ENCODE results near the gene TRIM36. TPM values are rescaled to one million over a fixed set of nuclear protein-coding genes. Genes with fewer than 3 reads are reported as not detected.

Gene TRIM36
- total and polyA plus RNA-seq, 10 of the 15 experiments (the other 5 are each of a cell fraction or from before 2014, with no cell fraction given), result 0.01 to 0.09 (median 0.07) TPM; not detected in 6

DNA sequence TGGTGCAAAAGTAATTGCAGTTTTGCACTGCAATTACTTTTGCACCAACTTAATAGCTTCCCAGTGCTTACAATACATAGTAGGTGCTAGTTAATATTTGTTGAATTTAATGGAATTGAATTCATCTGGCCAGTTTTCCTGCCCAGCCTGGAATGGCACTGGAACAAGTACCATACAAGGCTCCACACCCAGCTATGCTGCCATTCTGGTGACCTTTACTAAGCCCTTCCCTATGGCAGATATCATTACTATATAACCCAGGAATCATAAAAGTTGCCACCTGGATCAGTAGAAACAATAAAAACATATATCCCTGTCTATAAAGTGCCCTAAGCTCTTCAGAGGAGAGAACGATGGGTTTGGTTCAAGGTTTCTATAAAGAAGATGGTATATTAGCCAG is 22.4 kb upstream of the TRIM36 start:
- FAIRE-seq (no peak), DNase-seq (ENCODE audit: low read depth, low spot score) (no peak), ATAC-seq (no peak)
- Histone ChIP-seq H3K27ac (ENCODE audit: control insufficient read depth, insufficient read depth) (no peak overlapping the region), H3K4me2 (ENCODE audit: control insufficient read depth, insufficient read depth) (no peak overlapping the region), H3K4me3 (no peak overlapping the region), H3K36me3 (ENCODE audit: control insufficient read depth in 2 of 2, insufficient read depth in 2 of 2, low read length in 1 of 2) (no peaks in the 10 kb centered on the region), H3K4me1 (ENCODE audit: control insufficient read depth, insufficient read depth, low read length) (no peaks in the 10 kb centered on the region), H3K9me3 (replicated peaks; ENCODE audit: control insufficient read depth, insufficient read depth, low read length) (no peaks in the 10 kb centered on the region), H4K20me1 (ENCODE audit: control insufficient read depth, insufficient read depth) (no peaks in the 10 kb centered on the region), H3K79me2 (ENCODE audit: control insufficient read depth, insufficient read depth, low read length) (no peaks in the 10 kb centered on the region), H3K27me3 (replicated peaks in 1 of 2; ENCODE audit: control insufficient read depth in 2 of 2, insufficient read depth in 2 of 2, low read length in 1 of 2) (no peaks in the 10 kb centered on the region), H3K9ac (ENCODE audit: control insufficient read depth, insufficient read depth, low read length) (no peak overlapping the region), H2AFZ (ENCODE audit: control insufficient read depth, low read depth, low read length) (no peak overlapping the region)
- BruUV-seq (replicated peaks), result no TSS peak
- CTCF ChIA-PET, result no interaction called here
- SMC1A ChIA-PET (ENCODE audit: uncharacterized antibody, unreplicated experiment), result no interaction called here
- in situ Hi-C loops (cut with MboI), result no loop called here
- intact Hi-C loops (cut with micrococcal nuclease; ENCODE audit: unreplicated experiment), result no loop called here
- WGBS (ENCODE audit: insufficient coverage, insufficient replicate concordance, low lambda C conversion rate, missing lambda C conversion rate), result 100% methylated on average over 1 of the region's 1 CpG
- RAD21 ChIA-PET (ENCODE audit: unreplicated experiment), result no interaction called here
- POLR2A ChIA-PET, result interaction anchor here (0.6 kb wide), 1 partner anchor 62 kb away, joined by 3 read pairs; no protein-coding TSS in a partner anchor
- TF ChIP-seq, protein P1, sequence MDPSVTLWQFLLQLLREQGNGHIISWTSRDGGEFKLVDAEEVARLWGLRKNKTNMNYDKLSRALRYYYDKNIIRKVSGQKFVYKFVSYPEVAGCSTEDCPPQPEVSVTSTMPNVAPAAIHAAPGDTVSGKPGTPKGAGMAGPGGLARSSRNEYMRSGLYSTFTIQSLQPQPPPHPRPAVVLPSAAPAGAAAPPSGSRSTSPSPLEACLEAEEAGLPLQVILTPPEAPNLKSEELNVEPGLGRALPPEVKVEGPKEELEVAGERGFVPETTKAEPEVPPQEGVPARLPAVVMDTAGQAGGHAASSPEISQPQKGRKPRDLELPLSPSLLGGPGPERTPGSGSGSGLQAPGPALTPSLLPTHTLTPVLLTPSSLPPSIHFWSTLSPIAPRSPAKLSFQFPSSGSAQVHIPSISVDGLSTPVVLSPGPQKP (IDR thresholded peaks at IDR 0.05; ENCODE audit: low read depth, low read length), result no peak
- no peak for TF ChIP-seq RFX5 (IDR thresholded peaks at IDR 0.05; ENCODE audit: low read depth, low read length)
- no peak for TF ChIP-seq ZNF622 (IDR thresholded peaks at IDR 0.05)
- TF ChIP-seq ZSCAN29 (IDR thresholded peaks at IDR 0.05), result no peak
- TF ChIP-seq, protein P2, sequence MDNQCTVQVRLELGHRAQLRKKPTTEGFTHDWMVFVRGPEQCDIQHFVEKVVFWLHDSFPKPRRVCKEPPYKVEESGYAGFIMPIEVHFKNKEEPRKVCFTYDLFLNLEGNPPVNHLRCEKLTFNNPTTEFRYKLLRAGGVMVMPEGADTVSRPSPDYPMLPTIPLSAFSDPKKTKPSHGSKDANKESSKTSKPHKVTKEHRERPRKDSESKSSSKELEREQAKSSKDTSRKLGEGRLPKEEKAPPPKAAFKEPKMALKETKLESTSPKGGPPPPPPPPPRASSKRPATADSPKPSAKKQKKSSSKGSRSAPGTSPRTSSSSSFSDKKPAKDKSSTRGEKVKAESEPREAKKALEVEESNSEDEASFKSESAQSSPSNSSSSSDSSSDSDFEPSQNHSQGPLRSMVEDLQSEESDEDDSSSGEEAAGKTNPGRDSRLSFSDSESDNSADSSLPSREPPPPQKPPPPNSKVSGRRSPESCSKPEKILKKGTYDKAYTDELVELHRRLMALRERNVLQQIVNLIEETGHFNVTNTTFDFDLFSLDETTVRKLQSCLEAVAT (IDR thresholded peaks at IDR 0.05), result no peak

DNA sequence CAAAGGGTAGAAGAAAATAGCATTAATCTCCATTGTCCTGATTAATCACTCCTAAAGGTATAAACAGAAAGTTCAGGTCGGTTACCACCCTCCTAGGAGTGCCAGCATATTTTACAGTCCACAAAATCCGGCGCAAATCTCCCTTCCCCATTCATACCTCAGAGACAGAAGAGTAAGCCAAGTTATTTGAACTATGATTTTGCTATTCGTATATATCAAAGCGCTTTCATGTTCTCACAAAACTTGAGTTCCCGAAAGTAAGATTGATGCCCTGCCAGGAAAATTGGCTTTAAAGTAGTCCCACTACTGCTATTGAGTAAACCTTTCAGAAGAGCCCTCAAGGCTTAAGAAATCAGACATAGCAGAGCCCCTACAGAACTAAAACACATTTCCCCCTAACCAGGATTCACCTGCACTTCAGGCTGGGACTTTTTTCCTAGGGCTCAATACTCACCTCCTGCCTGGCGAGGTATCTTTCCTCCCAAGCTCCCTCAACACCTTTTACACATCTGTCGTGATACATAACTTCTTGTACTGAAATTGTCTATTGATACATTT is 21.8 kb upstream of the TRIM36 start:
- H3K9ac ChIP-seq (ENCODE audit: control insufficient read depth, insufficient read depth, low read length), result no peak overlapping the region
- CTCF ChIA-PET, result no interaction called here

More for the DNA sequence above, 21.8 kb upstream of the TRIM36 start:
- SMC1A ChIA-PET (ENCODE audit: uncharacterized antibody, unreplicated experiment), result no interaction called here
- DNase-seq (ENCODE audit: low read depth, low spot score) (no peak), ATAC-seq (no peak), FAIRE-seq (no peak)
- Histone ChIP-seq H4K20me1 (ENCODE audit: control insufficient read depth, insufficient read depth) (no peaks in the 10 kb centered on the region), H3K27ac (ENCODE audit: control insufficient read depth, insufficient read depth) (no peak overlapping the region), H3K36me3 (ENCODE audit: control insufficient read depth in 2 of 2, insufficient read depth in 2 of 2, low read length in 1 of 2) (no peaks in the 10 kb centered on the region), H3K9me3 (replicated peaks; ENCODE audit: control insufficient read depth, insufficient read depth, low read length) (no peaks in the 10 kb centered on the region), H2AFZ (ENCODE audit: control insufficient read depth, low read depth, low read length) (no peak overlapping the region), H3K79me2 (ENCODE audit: control insufficient read depth, insufficient read depth, low read length) (no peaks in the 10 kb centered on the region), H3K4me1 (ENCODE audit: control insufficient read depth, insufficient read depth, low read length) (no peaks in the 10 kb centered on the region), H3K27me3 (replicated peaks in 1 of 2; ENCODE audit: control insufficient read depth in 2 of 2, insufficient read depth in 2 of 2, low read length in 1 of 2) (no peaks in the 10 kb centered on the region), H3K4me2 (ENCODE audit: control insufficient read depth, insufficient read depth) (no peak overlapping the region), H3K4me3 (no peak overlapping the region)
- intact Hi-C loops (cut with micrococcal nuclease; ENCODE audit: unreplicated experiment) (no loop called here), in situ Hi-C loops (cut with MboI) (no loop called here)
- no TSS peak for BruUV-seq (replicated peaks)
- TF ChIP-seq ATF7 (IDR thresholded peaks at IDR 0.05; ENCODE audit: low read depth) (no peak), TCF12 (IDR thresholded peaks at IDR 0.05; ENCODE audit: low read depth, low read length) (no peak), SMAD5 (IDR thresholded peaks at IDR 0.05; ENCODE audit: low read depth) (no peak), SMAD1 (IDR thresholded peaks at IDR 0.05; ENCODE audit: low read depth, partially characterized antibody) (no peak)
- TF ChIP-seq, protein P3, sequence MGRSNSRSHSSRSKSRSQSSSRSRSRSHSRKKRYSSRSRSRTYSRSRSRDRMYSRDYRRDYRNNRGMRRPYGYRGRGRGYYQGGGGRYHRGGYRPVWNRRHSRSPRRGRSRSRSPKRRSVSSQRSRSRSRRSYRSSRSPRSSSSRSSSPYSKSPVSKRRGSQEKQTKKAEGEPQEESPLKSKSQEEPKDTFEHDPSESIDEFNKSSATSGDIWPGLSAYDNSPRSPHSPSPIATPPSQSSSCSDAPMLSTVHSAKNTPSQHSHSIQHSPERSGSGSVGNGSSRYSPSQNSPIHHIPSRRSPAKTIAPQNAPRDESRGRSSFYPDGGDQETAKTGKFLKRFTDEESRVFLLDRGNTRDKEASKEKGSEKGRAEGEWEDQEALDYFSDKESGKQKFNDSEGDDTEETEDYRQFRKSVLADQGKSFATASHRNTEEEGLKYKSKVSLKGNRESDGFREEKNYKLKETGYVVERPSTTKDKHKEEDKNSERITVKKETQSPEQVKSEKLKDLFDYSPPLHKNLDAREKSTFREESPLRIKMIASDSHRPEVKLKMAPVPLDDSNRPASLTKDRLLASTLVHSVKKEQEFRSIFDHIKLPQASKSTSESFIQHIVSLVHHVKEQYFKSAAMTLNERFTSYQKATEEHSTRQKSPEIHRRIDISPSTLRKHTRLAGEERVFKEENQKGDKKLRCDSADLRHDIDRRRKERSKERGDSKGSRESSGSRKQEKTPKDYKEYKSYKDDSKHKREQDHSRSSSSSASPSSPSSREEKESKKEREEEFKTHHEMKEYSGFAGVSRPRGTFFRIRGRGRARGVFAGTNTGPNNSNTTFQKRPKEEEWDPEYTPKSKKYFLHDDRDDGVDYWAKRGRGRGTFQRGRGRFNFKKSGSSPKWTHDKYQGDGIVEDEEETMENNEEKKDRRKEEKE (IDR thresholded peaks at IDR 0.05), result no peak
- 84% methylated on average over 8 of the region's 8 CpGs for WGBS (ENCODE audit: insufficient coverage, insufficient replicate concordance, low lambda C conversion rate, missing lambda C conversion rate)
- RAD21 ChIA-PET (ENCODE audit: unreplicated experiment), result no interaction called here
- POLR2A ChIA-PET, result no interaction called here

Measured in GM12878 (cell line).